HG02852 (cell line): ENCODE data around the gene COL23A1.
"Not testable (repeated sequence)": the region's sequence is repeated elsewhere in the genome, so short reads cannot be mapped to it uniquely, and the experiment has no call there.

ENCODE experiments used
- ATAC-seq: cut with Tn5 transposase; IDR thresholded peaks from one replicate; pipeline ENCODE4 v1.9.1; 2021; ENCODE audit warnings: mild to moderate bottlenecking, moderate library complexity; ENCODE audit not compliant: unreplicated experiment

Gene COL23A1

DNA sequence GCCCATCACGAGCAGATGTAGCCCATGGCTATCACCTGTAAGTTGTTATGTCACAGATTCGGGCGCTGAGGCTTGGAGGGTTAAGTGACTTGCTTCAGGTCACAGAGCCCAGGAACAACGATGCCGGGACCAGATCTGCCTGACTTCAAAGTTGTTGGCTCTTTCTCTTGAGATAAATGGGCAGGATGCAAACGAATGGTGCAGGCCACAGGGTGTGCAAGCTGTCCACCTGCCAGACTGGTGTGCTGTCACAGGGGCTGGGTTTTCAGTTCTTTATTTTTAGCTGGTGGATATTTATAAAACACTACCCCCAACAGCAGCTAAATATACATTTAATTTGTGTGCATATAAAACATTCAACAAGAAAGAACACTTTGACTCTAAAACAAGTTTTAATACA, 339.9 kb downstream of the COL23A1 start:
- no peak for ATAC-seq

DNA sequence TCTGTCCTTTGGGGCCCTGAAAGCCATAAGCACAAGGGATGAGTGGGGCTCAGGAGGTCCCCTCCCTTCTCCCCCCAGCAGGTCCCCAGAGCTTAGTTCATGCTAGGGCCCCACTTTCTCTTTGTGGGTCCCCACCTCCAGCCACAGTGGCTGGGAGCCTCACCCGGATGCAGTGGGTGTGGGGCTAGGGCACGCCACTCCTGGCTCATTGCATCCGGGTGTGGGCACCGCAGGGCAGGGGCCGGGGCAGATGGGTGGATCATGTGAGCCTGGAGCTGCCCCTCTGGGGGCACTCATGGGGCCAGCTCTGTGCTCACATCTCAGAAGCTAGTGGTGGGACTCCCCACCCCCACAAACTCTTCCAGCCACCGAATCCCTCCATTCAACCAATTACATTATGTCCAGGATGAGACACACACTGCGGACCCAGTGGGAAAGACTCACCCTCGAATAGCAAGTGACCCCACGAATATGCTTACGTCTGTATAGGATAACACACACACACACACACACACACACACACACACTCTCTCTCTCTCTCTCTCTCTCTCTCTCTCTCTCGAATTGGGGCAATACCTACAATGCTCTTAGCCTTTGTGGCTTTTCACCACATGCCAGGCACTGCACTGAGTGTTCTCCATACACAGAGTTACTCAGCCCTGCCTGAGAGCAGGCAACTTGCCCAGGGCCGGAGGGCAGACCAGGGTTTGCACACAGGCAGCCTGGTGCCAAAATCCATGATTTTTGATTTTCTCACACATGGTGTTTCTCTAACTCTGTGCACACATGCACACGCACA, 340.8 kb downstream of the COL23A1 start:
- no peak for ATAC-seq

DNA sequence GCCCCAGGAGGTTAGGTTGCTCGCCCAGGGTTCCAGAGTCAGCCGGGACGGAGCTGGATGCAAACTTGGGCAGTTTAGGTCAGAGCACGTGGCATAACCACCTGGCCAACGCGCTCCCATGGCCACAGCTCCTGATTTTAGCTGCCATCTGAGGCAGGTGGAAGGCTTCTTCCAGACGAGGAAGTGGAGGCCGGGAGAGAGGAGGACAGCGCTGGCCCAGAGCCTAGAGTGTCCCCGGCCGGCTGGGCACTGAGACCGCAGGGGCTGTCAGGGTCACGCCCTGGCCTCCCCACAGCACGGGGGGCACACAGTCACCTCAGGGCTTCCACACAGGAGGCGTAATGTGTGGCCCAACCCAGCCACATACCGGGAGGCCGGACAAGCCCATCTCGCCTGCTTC, 341.4 kb downstream of the COL23A1 start:
- ATAC-seq: no peak

DNA sequence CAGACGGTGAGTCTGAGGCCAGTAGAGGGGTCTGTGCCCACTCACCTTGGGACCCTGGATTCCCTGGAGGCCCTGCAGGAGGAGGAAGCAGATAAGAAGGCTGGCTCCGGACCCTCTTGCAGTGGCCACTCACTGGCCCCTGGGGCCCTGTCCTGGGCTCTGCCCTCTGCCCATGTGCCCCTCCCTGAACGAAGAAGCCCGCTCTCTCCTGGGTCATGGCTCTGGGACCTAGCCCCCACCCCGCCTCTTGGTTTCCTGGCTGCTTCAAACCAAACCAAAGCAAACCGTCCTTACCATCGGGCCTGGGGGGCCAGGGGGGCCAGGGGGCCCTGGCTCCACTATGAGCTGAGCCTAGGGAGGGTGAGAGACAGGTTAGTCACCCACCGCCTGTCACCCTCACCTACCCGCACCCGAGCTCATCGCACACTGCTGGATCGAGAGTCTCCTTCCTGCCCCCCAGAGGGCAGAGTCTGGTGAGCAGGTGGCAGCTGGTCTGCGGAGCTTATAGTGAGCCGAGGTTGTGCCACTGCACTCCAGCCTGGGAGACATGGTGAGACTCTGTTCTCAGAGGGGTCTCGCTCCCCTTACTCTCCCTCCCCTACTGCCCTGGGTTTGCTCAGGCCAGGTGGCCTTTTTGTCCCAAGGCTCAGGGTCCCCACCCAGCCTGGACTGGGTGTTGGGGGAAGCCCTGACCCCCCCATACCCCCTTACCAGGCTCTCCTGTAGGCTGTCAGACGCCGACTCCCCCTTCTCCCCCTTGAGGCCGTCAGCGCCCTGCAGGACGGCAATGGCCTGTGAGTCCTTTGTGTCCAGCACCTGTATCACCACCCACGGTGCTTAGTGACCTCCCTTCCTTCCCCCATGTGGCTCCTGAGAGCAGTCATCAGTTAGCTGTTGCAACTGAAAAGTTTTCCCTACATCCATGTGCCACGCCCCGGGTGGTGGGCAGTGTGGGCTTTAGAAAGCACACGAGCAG, 342.4 kb downstream of the COL23A1 start:
- ATAC-seq: no peak

DNA sequence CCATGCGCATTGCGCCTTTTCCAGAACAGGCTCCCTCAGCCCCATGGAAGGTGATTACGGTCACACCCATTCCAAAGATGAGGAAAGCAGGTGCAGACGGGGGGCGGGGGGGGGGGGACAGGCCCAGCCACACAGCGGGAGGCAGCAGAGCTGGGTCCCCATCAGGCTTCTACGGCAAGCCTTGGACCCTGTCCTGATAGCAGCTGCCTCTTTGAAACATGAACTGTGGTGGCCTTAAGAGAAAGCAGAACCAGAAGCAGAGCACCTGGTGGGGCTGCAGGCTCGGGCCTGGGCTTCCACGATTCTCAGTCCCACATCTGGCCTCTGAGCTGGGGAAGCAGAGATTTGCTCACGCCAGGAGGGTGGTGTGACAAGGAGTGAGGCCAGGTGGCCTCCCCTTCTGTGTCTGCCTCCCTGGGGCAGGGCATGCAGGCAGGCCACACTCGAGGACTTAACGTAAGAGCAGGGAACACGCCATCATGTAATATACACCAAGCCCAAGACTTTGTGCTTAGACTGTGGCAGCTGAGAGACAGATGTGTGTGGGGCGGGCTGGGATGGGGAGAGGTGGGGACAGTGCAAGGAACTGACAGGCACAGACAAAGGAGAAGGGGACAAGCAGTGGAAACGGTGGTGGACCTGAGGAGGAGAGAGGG, 343.4 kb downstream of the COL23A1 start:
- ATAC-seq: no peak

DNA sequence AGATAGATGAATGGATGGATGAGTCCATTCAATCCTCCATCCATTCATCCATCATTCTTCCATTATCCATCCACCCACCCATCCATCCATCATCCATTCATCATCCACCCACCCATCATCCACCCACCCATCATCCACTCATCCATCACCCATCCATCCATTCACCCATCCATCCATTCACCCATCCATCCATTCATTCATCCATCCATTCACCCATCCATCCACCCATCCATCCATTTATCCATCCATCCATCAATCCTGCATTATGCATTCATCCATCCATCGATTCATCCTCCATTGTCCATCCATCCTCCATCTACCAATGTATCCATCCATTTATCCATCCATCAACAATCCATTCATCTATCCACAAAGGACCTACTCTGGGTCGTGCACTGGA, 344.8 kb downstream of the COL23A1 start:
- no peak for ATAC-seq

DNA sequence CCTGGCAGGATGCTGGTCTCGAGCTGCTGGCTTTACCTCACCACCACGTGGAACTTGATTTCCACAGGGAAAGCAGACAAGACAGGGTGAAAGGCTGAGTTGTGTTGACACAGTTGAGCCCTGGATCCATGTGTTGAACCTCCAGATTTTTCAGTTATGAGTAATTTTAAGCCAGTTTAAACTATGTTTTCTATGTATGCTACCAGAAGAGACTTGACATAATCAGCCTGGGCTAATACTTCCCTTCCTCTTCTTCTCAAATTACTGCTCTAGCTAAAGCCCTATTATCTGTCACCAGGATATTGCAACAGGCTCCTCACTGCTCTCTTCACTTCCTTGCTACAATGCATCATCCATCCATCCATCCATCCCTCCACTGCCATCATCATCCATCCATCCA, 345.6 kb downstream of the COL23A1 start:
- no peak for ATAC-seq

DNA sequence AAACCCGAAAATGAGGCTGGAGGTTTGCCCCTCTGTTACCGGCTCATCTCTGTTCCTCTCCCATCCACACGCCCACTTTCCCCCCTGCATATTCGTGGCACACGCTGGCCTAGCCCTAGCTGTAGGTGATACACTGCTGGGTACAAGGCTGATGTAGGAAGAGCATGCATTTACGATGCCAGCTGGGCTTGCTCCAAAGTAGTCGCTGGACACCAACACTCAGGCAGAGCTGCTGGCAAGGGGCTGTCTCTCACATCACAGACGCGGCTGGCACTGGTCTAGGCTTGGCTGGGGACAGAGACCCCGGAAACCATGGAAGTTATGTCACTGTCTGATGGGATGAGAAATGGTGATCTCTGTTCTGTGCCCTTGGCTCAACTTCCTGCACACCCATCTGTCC, 347.8 kb downstream of the COL23A1 start:
- no peak for ATAC-seq

DNA sequence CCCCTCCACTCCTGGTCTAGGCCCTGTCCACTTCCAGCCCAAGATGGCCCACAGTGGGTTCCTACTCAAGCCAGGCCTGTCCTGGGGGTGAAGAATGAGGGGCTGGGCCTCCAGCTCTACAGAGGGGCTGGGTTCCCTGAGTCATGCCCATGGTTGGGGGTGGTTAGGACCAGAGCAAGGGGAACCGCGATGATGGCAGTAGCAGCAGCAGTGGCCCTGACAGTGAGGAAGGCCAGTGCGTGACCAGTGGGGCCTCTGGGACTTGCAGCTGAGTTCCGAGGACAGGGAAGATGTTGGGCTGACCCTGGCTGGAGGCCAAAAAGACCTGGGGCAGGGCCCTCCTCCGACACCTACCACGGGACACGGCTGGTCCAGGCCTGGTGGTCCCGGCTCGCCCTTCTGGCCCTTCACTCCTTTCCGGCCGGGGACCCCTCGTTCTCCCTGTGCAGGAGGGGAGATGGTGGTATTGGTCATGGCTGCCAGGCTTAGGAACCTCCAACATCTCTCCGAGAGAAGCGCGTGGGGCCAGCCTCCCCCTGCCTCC, 348.4 kb downstream of the COL23A1 start:
- no peak for ATAC-seq

DNA sequence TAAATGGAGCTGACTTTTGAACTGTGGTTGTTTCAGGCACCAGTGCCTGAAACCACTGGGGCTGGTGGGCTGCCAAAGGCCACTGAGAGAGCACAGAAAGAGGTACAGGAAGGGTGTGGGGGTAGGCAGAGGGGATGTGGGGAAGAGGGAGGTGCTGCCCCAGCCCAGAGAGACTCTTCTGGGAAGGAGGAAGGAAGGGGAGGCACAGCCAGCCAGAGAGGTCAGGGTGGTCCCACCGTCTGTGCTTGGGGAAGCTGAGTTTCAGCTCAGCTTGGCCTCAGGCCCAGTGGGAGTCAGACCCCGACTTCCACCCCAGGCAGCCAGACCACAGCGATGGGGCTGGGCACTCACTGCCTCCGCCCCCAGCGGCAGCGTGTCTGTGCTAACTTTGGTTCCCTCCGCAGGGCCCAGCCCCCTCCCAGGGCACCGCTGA, 348.9 kb downstream of the COL23A1 start:
- no peak for ATAC-seq

DNA sequence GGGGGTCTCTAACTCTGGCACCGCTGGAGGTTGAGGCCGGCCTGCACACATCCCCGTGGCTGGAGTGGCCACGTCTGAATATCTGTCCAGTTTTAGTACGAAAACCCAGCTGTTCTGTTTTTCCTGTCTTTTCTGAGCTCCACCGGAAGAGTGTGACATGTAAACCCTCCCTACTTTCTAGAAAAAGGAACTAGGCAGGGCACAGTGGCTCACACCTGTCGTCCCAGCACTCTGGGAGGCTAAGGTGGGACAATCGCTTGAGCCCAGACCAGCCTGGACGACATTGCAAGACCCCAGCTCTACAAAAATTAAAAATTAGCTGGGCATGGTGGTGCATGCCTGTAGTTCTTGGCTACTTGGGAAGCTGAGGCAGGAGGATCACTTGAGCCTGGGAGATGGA, 349.4 kb downstream of the COL23A1 start:
- no peak for ATAC-seq

DNA sequence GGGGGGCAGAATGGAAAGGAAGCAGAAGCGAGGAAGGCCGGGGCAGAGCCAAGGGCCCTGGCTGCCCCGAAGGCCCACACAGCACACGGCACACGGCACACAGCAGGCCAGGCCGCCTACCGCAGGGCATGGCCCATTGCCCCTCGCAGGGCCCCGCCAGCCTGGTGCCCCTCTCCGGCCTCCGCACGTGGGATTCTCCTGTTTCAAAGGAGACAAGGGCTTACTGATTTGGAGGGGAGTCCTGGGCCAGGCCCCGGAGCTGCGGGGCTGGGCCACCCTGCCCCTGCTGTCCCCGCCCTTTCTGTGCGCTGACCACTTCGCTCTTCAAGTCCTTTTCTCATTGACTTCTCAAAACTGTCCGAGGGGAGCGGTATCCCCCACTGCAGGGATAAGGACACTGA, 349.9 kb downstream of the COL23A1 start:
- no peak for ATAC-seq

DNA sequence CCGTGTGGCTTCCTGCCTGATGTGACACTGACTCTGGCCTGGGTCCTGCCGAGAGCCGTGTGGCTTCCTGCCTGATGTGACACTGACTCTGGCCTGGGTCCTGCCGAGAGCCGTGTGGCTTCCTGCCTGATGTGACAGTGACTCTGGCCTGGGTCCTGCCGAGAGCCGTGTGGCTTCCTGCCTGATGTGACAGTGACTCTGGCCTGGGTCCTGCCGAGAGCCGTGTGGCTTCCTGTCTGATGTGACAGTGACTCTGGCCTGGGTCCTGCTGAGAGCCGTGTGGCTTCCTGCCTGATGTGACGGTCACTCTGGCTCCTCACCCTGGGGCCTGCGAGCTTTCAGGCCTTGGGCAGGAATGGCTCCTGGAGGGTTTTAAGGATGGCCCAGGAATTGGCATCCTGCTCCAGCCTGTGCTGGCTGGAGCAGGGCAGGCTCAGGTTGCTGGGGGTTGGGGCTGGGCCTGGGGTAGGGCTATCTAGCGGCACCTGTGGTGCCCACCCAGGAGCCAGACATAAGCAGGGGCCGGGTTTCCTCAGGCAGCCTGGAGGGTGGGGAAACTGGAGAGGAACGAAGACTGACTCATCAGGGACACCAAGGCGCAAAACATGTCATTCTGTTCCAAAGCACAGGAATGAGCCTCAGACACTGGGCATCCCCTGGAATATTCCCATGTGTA, 350.4 kb downstream of the COL23A1 start:
- ATAC-seq: not testable (repeated sequence)

DNA sequence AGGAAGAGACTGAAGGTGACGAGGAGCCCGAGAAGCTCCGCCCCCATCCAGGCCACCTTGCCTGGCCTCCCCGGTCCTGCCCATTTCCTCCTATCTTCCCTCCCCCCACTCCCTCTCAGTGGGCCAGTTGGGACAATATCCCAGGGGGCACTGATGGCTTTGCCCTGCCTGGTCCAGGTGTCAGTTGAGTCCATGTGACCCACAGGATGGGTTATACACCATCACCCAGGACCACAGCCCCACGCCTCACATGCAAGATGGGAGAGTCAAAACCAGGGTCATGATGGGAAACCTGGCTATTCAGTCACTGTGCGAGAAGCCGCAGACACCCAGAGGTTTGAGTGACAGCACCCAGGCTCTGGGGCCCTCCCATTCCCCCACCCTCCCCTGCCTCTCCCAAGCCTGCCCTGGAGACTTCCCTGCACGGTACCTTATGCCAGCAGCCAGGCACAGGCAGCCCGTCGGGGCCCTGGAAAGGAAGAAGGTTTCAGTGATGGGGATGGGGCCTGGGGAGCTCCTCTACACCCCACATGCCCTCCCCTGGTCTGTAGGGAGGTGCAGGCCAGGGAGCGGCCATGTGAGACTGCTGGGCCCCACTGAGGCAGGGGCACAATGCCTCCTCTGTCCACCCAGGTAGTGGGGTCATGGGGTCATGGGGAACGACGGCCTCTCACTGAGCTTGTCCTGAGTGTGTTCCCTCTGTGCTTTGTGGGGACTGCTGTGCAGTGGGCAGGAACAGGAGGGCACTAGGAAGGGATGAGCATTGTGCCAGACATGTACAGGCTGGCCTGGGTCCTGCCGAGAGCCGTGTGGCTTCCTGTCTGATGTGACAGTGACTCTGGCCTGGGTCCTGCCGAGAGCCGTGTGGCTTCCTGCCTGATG, 351.2 kb downstream of the COL23A1 start:
- ATAC-seq: no peak

DNA sequence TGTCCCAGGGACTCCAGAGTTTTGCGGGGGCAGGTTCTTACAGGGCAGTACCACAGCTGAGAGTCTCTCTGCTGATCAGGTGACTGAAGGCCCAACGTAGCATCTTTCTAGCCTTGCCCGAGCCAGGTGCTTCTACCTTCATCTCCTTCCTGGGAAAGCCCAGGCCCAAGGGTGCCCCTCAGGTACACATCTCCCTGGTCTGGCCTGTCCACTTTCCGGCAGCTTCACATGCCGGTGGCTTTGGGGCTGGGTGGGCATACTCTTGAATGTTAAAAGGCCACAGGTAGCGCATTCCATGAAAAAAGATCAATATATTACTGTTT, 351.9 kb downstream of the COL23A1 start:
- ATAC-seq: no peak

DNA sequence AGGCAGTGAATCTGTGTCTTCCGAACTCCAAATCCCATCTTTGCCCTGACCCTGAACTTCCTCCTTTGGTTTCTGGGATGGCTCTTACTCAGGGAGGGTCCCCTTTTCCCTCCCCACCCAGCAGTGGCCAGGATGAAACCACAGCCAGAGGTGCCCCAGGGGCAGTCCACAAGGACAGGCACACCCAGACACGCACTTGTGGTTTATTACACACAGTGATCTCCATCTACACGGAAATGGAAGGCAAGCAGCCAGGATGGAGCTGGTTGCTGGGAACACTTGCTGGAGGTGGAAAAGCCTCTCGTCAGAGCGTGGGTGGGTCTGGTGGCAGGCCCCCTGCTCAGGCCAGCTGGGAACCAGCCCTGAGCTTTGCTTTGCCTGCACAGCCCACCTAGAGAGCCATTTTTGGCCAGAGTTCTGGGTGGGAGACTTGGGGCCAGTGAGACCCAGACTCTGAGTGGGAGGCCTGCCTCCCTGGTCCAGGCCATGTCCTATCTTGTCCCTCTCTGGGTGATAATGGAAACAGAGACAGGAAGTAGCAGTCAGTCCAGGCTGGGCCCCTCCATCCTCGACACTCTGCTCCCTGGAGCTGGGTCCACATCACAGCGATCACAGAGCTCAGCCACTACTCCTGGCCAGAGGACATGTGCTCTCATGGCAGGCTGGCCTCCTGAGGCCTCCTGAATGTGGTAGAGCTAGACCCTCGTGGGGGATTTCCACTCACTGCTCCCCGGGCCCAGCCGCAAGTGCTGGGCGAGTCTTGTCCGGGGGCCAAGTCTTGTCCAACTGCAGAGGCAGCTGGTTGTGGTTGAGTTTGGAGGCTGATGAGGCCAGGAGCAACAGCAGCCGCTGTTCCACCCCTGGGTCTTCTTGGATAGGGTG, 352.5 kb downstream of the COL23A1 start:
- ATAC-seq: no peak

DNA sequence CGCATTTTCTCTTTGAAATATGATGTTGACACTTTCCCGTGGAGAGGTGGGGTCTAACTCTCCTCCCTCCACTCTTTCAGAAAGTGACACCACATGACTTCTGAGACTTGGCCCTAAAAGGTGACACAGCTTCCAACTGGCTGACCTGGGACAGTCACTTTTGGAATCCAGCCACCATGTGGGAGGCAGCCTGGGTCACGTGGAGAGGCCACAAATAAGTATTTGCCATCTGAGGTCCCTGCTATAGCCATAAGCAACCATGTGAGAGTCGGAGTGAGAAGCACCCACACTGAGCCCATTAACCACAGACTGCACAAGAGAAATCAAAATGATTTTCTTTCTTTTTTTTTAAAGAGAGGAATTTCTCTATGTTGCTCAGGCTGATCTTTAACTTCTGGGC, 353.5 kb downstream of the COL23A1 start:
- ATAC-seq: no peak

DNA sequence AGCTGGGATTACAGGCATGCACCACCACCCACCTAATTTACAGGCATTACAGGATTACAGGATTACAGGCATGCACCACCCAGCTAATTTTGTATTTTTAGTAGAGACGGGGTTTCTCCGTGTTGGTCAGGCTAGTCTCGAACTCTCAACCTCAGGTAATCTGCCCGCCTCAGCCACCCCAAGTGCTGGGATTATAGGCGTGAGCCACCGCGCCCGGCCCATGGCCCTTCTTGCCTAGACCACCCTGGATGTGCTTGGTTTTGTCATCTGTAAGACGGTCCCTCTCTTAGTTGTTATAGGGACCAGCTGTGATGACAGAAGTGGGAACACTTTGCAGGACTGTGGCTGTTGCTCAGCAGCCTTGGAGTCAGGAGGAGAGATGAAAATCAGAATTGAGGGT, 354.1 kb downstream of the COL23A1 start:
- no peak for ATAC-seq

DNA sequence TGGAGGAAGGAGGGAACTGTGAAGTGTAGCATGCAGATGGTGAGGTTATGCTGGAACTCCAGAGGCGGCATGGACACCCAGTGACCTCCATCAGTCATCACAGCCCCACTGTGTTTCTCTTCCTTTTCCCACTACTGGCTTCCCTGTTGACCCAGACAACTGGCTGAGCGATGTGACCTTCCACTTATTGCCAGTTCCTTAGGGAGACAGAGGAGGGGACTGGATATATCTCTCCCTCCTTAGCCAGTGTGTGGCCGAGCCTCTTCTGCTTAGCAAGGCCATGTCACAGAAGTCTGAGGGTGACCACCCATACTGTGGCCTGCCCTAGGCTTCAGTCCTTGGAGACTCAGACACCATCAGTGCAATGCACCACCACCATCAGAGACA, 354.6 kb downstream of the COL23A1 start:
- no peak for ATAC-seq
